Adrenal gland (tissue), 12 donors: ENCODE results near the gene BNC2. TPM values are rescaled to one million over a fixed set of nuclear protein-coding genes. Genes with fewer than 3 reads are reported as not detected.

Experiments
- DNase-seq, 7 donors: peaks; one replicate each; pipeline ENCODE4 v3.0.0-alpha.2; 2019 to 2020
- H3K27ac ChIP-seq, 5 donors: fragments of 200-600 bp; sonication (generic) in 4 of 5; 1 replicate in 3 of 5; 2 replicates in 2 of 5; pipeline versions ENCODE4 v1.5.1 to v1.8.0; 2016 to 2020; ENCODE audit warnings: mild to moderate bottlenecking in 1 of 5
- H3K27me3 ChIP-seq: fragments of 200-600 bp; 2 replicates; pipeline ENCODE4 v1.8.0; 2021
- H3K36me3 ChIP-seq, 2 donors: fragments of 200-600 bp; replicated peaks in 1 of 2; 1 replicate in 1 of 2; 2 replicates in 1 of 2; pipeline versions ENCODE4 v1.5.1 to v1.8.0; 2018 to 2022
- H3K4me1 ChIP-seq, 2 donors: fragments of 200-600 bp; replicated peaks in 1 of 2; 1 replicate in 1 of 2; 2 replicates in 1 of 2; pipeline versions ENCODE4 v1.5.1 to v1.8.0; 2018 to 2021
- H3K4me3 ChIP-seq, 4 donors: fragments of 200-600 bp; sonication (generic) in 3 of 4; one replicate each; pipeline ENCODE4 v1.5.1; 2016 to 2018
- H3K9me3 ChIP-seq, 3 donors: fragments of 200-600 bp; sonication (generic) in 1 of 3; replicated peaks in 1 of 3; 1 replicate in 2 of 3; 2 replicates in 1 of 3; pipeline versions ENCODE4 v1.5.1 to v1.8.0; 2016 to 2021
- CTCF ChIP-seq, 6 experiments: fragments of 450-650 bp in 4 of 6; fragments of 200-600 bp in 2 of 6; sonication (generic) in 1 of 6; IDR thresholded peaks; 1 replicate in 5 of 6; 2 replicates in 1 of 6; pipeline versions ENCODE4 v1.5.1 to v1.8.0; 2016 to 2021; ENCODE audit warnings: antibody characterized with exemption in 6 of 6, mild to moderate bottlenecking in 2 of 6, moderate library complexity in 1 of 6
- POLR2A ChIP-seq, 2 donors: fragments of 450-650 bp; IDR thresholded peaks; one replicate each; pipeline ENCODE4 v1.6.1; 2017; ENCODE audit warnings: antibody characterized with exemption in 2 of 2, mild to moderate bottlenecking in 2 of 2, moderate library complexity in 1 of 2
- WGBS, 4 donors: extraction: QIAGEN DNeasy Blood & Tissue Kit in 2 of 4; methylation state at CpG; one replicate each; pipeline versions ENCODE4 v1.1.5 to v1.1.7; 2013 to 2017; 5-methylcytosine and 5-hydroxymethylcytosine counted together
- intact Hi-C, 2 donors: fragments of 100-400 bp; cut with DNase I; formaldehyde crosslinking; loops; one replicate each; pipeline versions ENCODE4 v1.14.1 to v1.15.0; 2022 to 2023
- polyA plus RNA-seq, 3 donors: library from polyadenylated mRNA; stranded (reverse); fragments of 200-250 nt in 2 of 3; fragments of 350-450 nt in 1 of 3; fragmentation: Illumina TruSeq in 1 of 3; extraction: RNeasy Lipid Tissue Mini Kit (QIAGEN cat#74804) in 1 of 3; gene quantifications; one replicate each; pipeline ENCODE4 v1.2.3, GENCODE V29; 2013 to 2014
- total RNA-seq, 9 donors: library from RNA; depleted of rRNA in 4 of 9; stranded (reverse); fragments of >200 nt in 4 of 9; fragments of 120-200 nt in 1 of 9; fragmentation: NEBNext Ultra II Directional in 1 of 9; extraction: Animal tissue kit (Norgen Biotek cat#: 25700) in 1 of 9; gene quantifications; one replicate each; pipeline versions ENCODE4 v1.1.0 to v1.2.4, GENCODE V29; 2013 to 2023
- donor health status: healthy with polysubstance abuse.
- donor health status: Bipolar disorder and iron deficiency.
- donor health status: DM: yes; HTN: yes; CAD: no.
- donor health status: DM: no; HTN: no; CAD: no.
- donor health status: DM: no; HTN: no; CAD: no.
- donor health status: DM: yes; HTN: yes; CAD: no.

Gene BNC2
- total and polyA plus RNA-seq, 12 donors: 1.1 to 11.1 (median 5.0) TPM

DNA sequence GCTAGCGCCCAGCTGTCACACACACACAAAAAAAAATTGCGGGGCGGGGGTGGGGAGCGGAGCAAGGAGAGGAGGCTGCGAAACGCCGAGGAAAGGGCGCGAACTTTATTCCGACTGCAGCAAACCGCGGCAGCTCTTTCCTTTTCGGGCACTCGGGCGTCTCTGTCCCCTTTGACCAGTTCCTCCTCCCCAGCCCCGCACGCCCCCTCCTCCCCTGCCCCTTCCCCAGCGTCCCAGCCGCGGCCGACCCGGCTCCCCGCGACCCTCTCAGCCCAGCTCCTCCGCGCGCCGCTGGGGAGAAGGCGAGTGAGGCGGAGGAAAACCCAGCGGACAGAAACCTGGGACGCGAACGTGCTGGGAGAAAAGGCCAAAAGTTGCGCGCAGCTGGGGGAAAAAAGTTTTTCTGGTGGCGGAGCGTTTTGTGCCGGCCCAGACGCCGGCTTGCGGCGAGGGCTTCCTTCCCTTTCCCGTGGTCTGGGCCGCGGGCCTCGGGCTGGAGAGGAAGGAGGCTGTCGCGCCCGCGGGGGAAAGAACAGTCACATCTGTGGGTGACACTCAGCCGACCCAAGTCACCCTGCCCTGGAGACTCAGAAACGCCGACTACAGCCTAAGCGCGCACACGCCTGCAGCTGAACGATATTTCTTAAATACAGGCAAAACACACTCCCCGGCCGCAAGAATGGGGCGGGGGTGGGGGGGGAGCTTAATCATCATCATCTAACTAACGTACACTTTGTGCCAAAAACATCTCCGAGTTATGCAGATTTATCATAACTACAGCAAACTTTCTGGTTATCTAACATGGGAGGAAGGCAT is 1.1 kb upstream of the BNC2 start:
- H3K27me3 ChIP-seq: no peaks in the 10 kb centered on the region
- peak overlapping the region; percentile 46 to 92 (median 76) for H3K27ac ChIP-seq
- H3K36me3 ChIP-seq: no peaks in the 10 kb centered on the region
- 1% methylated on average over 38 to 61 of the region's 63 CpGs for WGBS, 4 donors
- H3K9me3 ChIP-seq: no peaks in the 10 kb centered on the region
- H3K4me1 ChIP-seq: peaks cover 4 to 7% of the 10 kb centered on the region in 2 donors
- H3K4me3 ChIP-seq: peak overlapping the region in 2 of 4 donors; percentile 75 to 87
- intact Hi-C loops: no loop called here
- TF ChIP-seq POLR2A (IDR thresholded peaks at IDR 0.05): no peak
- no peak for TF ChIP-seq CTCF (IDR thresholded peaks at IDR 0.05)
- DNase-seq: peak; percentile 40 to 59 (median 46)

- no peaks in the 10 kb centered on the region for H3K27me3 ChIP-seq
- H3K27ac ChIP-seq: peak overlapping the region in 3 of 5 donors; percentile 67 to 92 (median 89)
- peak in 1 of 7 donors; percentile 23 for DNase-seq
- no peaks in the 10 kb centered on the region for H3K9me3 ChIP-seq
- WGBS, 4 donors: 1 to 12% (median 2%) methylated on average over 21 to 58 of the region's 58 CpGs
- H3K36me3 ChIP-seq: no peaks in the 10 kb centered on the region
- H3K4me1 ChIP-seq: peaks cover 4 to 7% of the 10 kb centered on the region in 2 donors
- intact Hi-C loops: no loop called here
- peak overlapping the region in 2 of 4 donors; percentile 75 to 87 for H3K4me3 ChIP-seq
- TF ChIP-seq CTCF (IDR thresholded peaks at IDR 0.05): no peak
- TF ChIP-seq POLR2A (IDR thresholded peaks at IDR 0.05): no peak
Measured at GRCh38 chr9:16869882-16870595, 431 bp downstream of the BNC2 start.

DNA sequence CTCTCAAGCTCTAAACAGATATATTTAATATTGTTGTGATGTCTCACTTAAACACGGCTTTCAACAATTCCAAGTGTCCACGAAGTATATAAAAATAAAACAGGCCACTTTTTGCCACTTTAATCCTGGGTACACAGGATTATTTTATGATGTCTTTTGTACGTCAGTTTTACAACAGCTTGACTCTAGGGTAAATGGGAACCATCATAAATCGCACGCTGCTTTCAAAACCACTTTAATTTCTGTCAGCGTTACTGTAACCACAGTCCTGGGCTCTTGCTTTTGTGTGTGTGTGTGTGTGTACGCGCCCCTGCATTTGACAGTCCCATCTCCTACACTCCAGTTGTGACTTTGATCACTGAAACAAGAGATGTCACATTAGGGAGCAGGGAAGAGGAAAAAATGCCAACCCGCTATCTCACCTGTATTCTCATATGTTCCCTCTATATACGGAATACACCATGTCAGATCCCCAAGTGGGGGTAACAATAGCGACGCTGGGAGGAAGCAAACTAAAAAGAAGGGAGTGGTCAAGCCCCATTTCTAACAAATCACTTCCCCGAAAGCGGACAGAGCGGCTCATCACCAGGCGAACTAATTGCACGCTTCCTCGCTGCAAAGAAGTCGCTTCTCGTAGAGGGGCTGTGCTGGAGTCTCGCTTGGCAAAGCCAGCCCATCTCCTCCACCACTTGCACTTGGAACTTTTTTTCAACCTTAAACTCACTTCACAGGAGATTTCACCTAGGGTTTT is 1.2 kb downstream of the BNC2 start:
- H3K4me1 ChIP-seq: peaks cover 4 to 7% of the 10 kb centered on the region in 2 donors
- H3K27me3 ChIP-seq: no peaks in the 10 kb centered on the region
- H3K4me3 ChIP-seq: peak overlapping the region in 2 of 4 donors; percentile 75 to 87

More for the DNA sequence above, 1.2 kb downstream of the BNC2 start:
- TF ChIP-seq POLR2A (IDR thresholded peaks at IDR 0.05) (no peak), CTCF (IDR thresholded peaks at IDR 0.05) (no peak)
- intact Hi-C loops: no loop called here
- Histone ChIP-seq H3K36me3 (no peaks in the 10 kb centered on the region), H3K9me3 (no peaks in the 10 kb centered on the region), H3K27ac (peak overlapping the region in 2 of 5 donors; percentile 89 to 92)
- peak in 2 of 7 donors; percentile 10 to 20 for DNase-seq
- 44 to 61% (median 49%) methylated on average over 21 of the region's 21 CpGs for WGBS, 4 donors
